ENCODE measurements around the gene SLC26A1. TPM values are rescaled to one million over a fixed set of nuclear protein-coding genes. Genes with fewer than 3 reads are reported as not detected.

SLC26A1 gene
- polyA plus RNA-seq, 1 donor from 2014 or later, result 0.12 TPM

DNA sequence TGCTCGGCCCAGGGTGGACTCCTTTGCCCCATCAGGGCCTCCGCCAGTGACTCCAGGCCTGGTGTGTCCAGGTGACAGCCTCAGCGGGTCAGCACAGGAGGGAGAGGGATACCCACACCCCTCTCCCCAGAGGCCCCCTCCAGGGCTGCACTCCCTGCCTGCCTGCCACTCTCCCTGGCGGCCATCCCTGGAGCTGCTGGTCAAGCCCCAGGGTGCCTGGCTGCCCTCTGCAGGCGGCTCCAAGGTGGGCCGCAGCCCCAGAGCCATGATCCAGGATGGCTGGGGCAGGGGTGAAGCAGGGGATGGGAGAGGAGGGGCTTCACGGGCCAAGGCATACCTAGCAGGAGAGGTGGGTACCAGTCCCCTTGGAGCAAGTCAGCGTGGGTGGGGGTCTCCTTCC is 22.0 kb upstream of the SLC26A1 start:
- peaks cover 14% of the 10 kb centered on the region for H3K27me3 ChIP-seq (ENCODE audit: insufficient read depth, low read depth, low read length)
- peaks cover 4% of the 10 kb centered on the region for H3K79me2 ChIP-seq (replicated peaks; ENCODE audit: insufficient read depth, low read length)
- no peaks in the 10 kb centered on the region for H3K9me3 ChIP-seq (ENCODE audit: low read length)
- no peaks in the 10 kb centered on the region for H3K9me2 ChIP-seq (ENCODE audit: insufficient read depth, low read length)
- no peak overlapping the region for H3K9ac ChIP-seq (ENCODE audit: low read length)
- no peaks in the 10 kb centered on the region for H3K36me3 ChIP-seq (ENCODE audit: insufficient read depth, low read length)
- H3K4me3 ChIP-seq (ENCODE audit: low read length), result no peak overlapping the region
- no peak overlapping the region for H2AFZ ChIP-seq (ENCODE audit: low read depth, low read length)
- H4K20me1 ChIP-seq (ENCODE audit: insufficient read depth), result no peaks in the 10 kb centered on the region
- H3F3A ChIP-seq (ENCODE audit: insufficient read depth, low read length, poor library complexity, severe bottlenecking), result no peaks in the 10 kb centered on the region
- TF ChIP-seq EZH2 (IDR thresholded peaks at IDR 0.05; ENCODE audit: borderline replicate concordance, insufficient read depth, low read length, poor library complexity, severe bottlenecking) (no peak), MXI1 (conservative IDR thresholded peaks at IDR 0.05; ENCODE audit: poor library complexity, severe bottlenecking) (no peak), EP300 (conservative IDR thresholded peaks at IDR 0.05; ENCODE audit: poor library complexity, severe bottlenecking) (no peak), RAD21 (conservative IDR thresholded peaks at IDR 0.05) (no peak), POLR2AphosphoS5 (IDR thresholded peaks at IDR 0.05) (no peak), SMC3 (conservative IDR thresholded peaks at IDR 0.05; ENCODE audit: poor library complexity) (no peak)
- TF ChIP-seq, protein P1, sequence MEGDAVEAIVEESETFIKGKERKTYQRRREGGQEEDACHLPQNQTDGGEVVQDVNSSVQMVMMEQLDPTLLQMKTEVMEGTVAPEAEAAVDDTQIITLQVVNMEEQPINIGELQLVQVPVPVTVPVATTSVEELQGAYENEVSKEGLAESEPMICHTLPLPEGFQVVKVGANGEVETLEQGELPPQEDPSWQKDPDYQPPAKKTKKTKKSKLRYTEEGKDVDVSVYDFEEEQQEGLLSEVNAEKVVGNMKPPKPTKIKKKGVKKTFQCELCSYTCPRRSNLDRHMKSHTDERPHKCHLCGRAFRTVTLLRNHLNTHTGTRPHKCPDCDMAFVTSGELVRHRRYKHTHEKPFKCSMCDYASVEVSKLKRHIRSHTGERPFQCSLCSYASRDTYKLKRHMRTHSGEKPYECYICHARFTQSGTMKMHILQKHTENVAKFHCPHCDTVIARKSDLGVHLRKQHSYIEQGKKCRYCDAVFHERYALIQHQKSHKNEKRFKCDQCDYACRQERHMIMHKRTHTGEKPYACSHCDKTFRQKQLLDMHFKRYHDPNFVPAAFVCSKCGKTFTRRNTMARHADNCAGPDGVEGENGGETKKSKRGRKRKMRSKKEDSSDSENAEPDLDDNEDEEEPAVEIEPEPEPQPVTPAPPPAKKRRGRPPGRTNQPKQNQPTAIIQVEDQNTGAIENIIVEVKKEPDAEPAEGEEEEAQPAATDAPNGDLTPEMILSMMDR (IDR thresholded peaks at IDR 0.05; ENCODE audit: poor library complexity, severe bottlenecking), result no peak
- TF ChIP-seq, protein P2, sequence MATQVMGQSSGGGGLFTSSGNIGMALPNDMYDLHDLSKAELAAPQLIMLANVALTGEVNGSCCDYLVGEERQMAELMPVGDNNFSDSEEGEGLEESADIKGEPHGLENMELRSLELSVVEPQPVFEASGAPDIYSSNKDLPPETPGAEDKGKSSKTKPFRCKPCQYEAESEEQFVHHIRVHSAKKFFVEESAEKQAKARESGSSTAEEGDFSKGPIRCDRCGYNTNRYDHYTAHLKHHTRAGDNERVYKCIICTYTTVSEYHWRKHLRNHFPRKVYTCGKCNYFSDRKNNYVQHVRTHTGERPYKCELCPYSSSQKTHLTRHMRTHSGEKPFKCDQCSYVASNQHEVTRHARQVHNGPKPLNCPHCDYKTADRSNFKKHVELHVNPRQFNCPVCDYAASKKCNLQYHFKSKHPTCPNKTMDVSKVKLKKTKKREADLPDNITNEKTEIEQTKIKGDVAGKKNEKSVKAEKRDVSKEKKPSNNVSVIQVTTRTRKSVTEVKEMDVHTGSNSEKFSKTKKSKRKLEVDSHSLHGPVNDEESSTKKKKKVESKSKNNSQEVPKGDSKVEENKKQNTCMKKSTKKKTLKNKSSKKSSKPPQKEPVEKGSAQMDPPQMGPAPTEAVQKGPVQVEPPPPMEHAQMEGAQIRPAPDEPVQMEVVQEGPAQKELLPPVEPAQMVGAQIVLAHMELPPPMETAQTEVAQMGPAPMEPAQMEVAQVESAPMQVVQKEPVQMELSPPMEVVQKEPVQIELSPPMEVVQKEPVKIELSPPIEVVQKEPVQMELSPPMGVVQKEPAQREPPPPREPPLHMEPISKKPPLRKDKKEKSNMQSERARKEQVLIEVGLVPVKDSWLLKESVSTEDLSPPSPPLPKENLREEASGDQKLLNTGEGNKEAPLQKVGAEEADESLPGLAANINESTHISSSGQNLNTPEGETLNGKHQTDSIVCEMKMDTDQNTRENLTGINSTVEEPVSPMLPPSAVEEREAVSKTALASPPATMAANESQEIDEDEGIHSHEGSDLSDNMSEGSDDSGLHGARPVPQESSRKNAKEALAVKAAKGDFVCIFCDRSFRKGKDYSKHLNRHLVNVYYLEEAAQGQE (IDR thresholded peaks at IDR 0.05; ENCODE audit: borderline replicate concordance), result no peak
- no peak overlapping the region for H3K4me2 ChIP-seq (ENCODE audit: low read length)
- no peak overlapping the region for H3K27ac ChIP-seq (ENCODE audit: low read length)

DNA sequence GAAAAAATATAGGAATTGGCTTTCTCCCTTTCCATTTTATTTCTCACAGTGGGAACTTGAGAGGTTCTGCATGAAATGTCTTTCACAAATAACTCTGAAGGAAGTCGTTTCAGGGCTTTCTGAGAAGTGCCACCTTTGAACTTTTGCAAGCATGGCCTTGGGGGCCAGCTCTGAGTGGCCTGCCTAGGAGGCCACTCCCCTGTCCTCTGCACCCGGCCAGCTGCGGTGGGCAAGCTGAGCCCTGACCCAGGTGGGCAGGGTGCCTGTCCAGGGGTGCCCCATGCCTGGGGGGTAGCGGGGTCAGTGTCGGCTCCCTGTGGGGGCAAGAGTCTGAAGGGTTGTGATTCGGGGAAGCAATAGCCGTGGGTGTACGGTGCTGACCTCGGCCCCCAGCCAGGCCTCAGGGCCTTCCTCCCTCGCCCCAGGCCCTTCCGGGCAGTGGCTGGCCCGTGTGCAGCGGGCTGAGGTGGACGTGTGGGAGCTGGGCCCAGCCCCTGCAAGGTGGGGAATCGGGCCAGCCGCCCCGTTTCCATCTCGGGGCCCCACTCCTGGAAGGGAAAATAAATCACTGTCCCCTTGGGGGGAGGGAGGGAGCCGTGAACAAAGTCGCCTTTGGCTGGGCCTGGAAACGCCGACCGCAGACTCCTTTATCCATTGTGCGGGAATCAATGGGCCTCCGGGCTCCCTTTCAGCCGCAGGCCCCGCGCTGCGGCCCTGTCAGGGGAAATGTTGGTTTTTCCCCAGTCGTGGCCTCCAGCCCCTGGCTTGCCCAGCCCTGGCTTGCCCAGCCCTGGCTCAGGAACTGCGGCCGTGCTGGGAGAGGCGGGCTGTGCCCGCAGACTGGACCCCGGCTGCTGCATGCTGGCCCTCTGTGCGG is 21.3 kb upstream of the SLC26A1 start:
- Histone ChIP-seq H3K4me2 (ENCODE audit: low read length) (no peak overlapping the region), H3K27me3 (ENCODE audit: insufficient read depth, low read depth, low read length) (peaks cover 18% of the 10 kb centered on the region), H3K9me2 (ENCODE audit: insufficient read depth, low read length) (no peaks in the 10 kb centered on the region), H3K27ac (ENCODE audit: low read length) (no peak overlapping the region), H3K79me2 (replicated peaks; ENCODE audit: insufficient read depth, low read length) (peaks cover 4% of the 10 kb centered on the region), H3K4me3 (ENCODE audit: low read length) (no peak overlapping the region), H3K9me3 (ENCODE audit: low read length) (no peaks in the 10 kb centered on the region), H3F3A (ENCODE audit: insufficient read depth, low read length, poor library complexity, severe bottlenecking) (no peaks in the 10 kb centered on the region), H3K9ac (ENCODE audit: low read length) (no peak overlapping the region), H4K20me1 (ENCODE audit: insufficient read depth) (no peaks in the 10 kb centered on the region), H2AFZ (ENCODE audit: low read depth, low read length) (no peak overlapping the region), H3K36me3 (ENCODE audit: insufficient read depth, low read length) (no peaks in the 10 kb centered on the region)
- TF ChIP-seq MXI1 (conservative IDR thresholded peaks at IDR 0.05; ENCODE audit: poor library complexity, severe bottlenecking), result no peak
- TF ChIP-seq, protein P1 (IDR thresholded peaks at IDR 0.05; ENCODE audit: poor library complexity, severe bottlenecking), result no peak
- TF ChIP-seq EZH2 (IDR thresholded peaks at IDR 0.05; ENCODE audit: borderline replicate concordance, insufficient read depth, low read length, poor library complexity, severe bottlenecking), result no peak
- no peak for TF ChIP-seq RAD21 (conservative IDR thresholded peaks at IDR 0.05)
- no peak for TF ChIP-seq TAF1 (IDR thresholded peaks at IDR 0.05; ENCODE audit: low read depth)
- no peak for TF ChIP-seq SMC3 (conservative IDR thresholded peaks at IDR 0.05; ENCODE audit: poor library complexity)
- TF ChIP-seq, protein P2 (IDR thresholded peaks at IDR 0.05; ENCODE audit: borderline replicate concordance), result no peak
- TF ChIP-seq POLR2AphosphoS5 (IDR thresholded peaks at IDR 0.05), result no peak
- no peak for TF ChIP-seq EP300 (conservative IDR thresholded peaks at IDR 0.05; ENCODE audit: poor library complexity, severe bottlenecking)

Data from neural cell (in vitro differentiated cells).